Measurements from ENCODE around the gene MEP1A.
"Not testable (repeated sequence)": the region's sequence is repeated elsewhere in the genome, so short reads cannot be mapped to it uniquely, and the experiment has no call there.

MEP1A gene

GRCh38 chr6:46793138-46793537, at the start of gene MEP1A:
Gene MEP1A, plus strand, starts transcription at chr6:46793389. Its CDS starts 10 bp downstream, at chr6:46793399.
- DNase-seq (ENCODE audit: low read depth, low spot score), result no peak

GRCh38 chr6:46743425-46744158, 49.6 kb upstream of the MEP1A start:
- DNase-seq (ENCODE audit: low read depth, low spot score), result no peak

GRCh38 chr6:46744159-46744725, 48.9 kb upstream of the MEP1A start:
- not testable (repeated sequence) for DNase-seq (ENCODE audit: low read depth, low spot score)

- no peak for DNase-seq (ENCODE audit: low read depth, low spot score)
These were observed 47.2 kb upstream of the MEP1A start for GRCh38 chr6:46745973-46746372.

GRCh38 chr6:46746696-46747095, 46.5 kb upstream of the MEP1A start, which contains the start of gene ANKRD66:
Gene ANKRD66, plus strand, starts transcription at chr6:46746933. Its CDS starts 5,016 bp downstream, at chr6:46751949.
- DNase-seq (ENCODE audit: low read depth, low spot score), result no peak

GRCh38 chr6:46748940-46749503, 44.2 kb upstream of the MEP1A start:
- no peak for DNase-seq (ENCODE audit: low read depth, low spot score)

- DNase-seq (ENCODE audit: low read depth, low spot score), result no peak
These were observed 43.5 kb upstream of the MEP1A start for GRCh38 chr6:46749731-46750130.

GRCh38 chr6:46751658-46752057, 41.5 kb upstream of the MEP1A start:
- DNase-seq (ENCODE audit: low read depth, low spot score), result no peak

- DNase-seq (ENCODE audit: low read depth, low spot score), result no peak
These were observed 37.3 kb upstream of the MEP1A start for GRCh38 chr6:46755865-46756264.

GRCh38 chr6:46756469-46757213, 36.5 kb upstream of the MEP1A start:
- DNase-seq (ENCODE audit: low read depth, low spot score), result no peak

GRCh38 chr6:46757214-46757596, 36.0 kb upstream of the MEP1A start:
- no peak for DNase-seq (ENCODE audit: low read depth, low spot score)

GRCh38 chr6:46758960-46759753, 34.0 kb upstream of the MEP1A start:
- no peak for DNase-seq (ENCODE audit: low read depth, low spot score)

- DNase-seq (ENCODE audit: low read depth, low spot score), result no peak
These were observed 32.3 kb upstream of the MEP1A start for GRCh38 chr6:46760925-46761324.

- no peak for DNase-seq (ENCODE audit: low read depth, low spot score)
These were observed 29.7 kb upstream of the MEP1A start for GRCh38 chr6:46763466-46763865.

GRCh38 chr6:46764280-46764679, 28.9 kb upstream of the MEP1A start:
- not testable (repeated sequence) for DNase-seq (ENCODE audit: low read depth, low spot score)

GRCh38 chr6:46764961-46765360, 28.2 kb upstream of the MEP1A start:
- DNase-seq (ENCODE audit: low read depth, low spot score), result no peak

GRCh38 chr6:46772016-46772415, 21.2 kb upstream of the MEP1A start:
- no peak for DNase-seq (ENCODE audit: low read depth, low spot score)

GRCh38 chr6:46772762-46773161, 20.4 kb upstream of the MEP1A start:
- no peak for DNase-seq (ENCODE audit: low read depth, low spot score)

GRCh38 chr6:46773201-46773855, 19.9 kb upstream of the MEP1A start:
- DNase-seq (ENCODE audit: low read depth, low spot score), result no peak

GRCh38 chr6:46774736-46775135, 18.5 kb upstream of the MEP1A start:
- not testable (repeated sequence) for DNase-seq (ENCODE audit: low read depth, low spot score)
